ENCODE data around the gene EVC2.

Gene EVC2

DNA sequence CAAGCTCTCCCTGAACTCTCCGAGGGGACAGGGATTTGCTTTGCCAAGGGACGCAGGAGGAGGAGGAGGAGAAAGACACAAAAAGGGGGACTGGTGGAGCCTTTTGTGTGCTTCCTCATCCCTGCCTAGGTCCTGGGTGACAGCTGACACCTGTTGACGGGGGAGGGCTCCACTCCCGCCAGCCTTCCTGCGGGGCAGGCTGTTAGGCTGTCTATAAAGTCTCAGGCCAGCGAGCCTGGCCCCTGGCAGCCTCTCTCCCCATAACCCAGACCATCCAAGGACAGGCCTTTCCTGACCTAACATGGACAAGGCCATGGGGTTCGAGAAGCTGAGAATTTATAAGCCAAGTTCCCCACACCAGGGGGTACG is 832 bp upstream of the EVC2 start:
- H3K4me3 ChIP-seq (ENCODE audit: low read depth, low read length): peak overlapping the region; percentile 61
- no peak for DNase-seq (ENCODE audit: low read depth)
- TF ChIP-seq, protein P1, sequence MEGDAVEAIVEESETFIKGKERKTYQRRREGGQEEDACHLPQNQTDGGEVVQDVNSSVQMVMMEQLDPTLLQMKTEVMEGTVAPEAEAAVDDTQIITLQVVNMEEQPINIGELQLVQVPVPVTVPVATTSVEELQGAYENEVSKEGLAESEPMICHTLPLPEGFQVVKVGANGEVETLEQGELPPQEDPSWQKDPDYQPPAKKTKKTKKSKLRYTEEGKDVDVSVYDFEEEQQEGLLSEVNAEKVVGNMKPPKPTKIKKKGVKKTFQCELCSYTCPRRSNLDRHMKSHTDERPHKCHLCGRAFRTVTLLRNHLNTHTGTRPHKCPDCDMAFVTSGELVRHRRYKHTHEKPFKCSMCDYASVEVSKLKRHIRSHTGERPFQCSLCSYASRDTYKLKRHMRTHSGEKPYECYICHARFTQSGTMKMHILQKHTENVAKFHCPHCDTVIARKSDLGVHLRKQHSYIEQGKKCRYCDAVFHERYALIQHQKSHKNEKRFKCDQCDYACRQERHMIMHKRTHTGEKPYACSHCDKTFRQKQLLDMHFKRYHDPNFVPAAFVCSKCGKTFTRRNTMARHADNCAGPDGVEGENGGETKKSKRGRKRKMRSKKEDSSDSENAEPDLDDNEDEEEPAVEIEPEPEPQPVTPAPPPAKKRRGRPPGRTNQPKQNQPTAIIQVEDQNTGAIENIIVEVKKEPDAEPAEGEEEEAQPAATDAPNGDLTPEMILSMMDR (IDR thresholded peaks at IDR 0.05; ENCODE audit: low read depth, low read length, missing control alignments): no peak

DNA sequence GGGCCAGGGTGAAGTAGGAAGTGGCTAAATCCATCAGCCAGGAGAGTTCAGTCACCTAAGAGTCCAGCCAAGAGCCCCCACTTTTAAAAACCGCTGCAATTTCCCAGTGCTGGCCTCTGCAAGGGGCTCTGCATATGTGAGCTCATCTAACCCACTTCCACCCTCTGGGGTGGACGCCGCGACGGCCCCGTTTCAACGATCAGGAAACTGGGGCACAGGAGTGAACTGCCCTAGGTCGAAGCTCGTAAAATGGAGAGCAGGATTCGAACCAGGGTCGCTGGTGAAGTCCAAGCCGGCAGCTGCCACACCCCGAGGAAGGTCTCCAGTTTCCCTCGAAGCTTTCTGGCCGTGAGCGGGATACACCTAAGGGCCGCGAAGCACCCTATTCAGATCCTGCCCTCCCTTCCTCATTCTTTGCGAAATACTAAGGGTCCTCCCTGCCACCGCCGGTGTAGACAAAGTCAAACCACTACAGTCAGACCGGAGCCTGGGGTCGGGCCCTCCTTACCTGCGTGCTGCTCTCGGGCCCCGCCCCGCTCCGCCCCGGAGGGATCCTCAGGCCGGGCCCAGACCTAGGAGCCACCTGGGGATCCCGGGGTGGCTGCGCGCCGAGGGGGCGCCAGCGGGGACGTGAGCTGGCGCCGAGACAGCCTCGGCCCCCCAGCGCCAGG is 446 bp downstream of the EVC2 start:
- H3K4me3 ChIP-seq (ENCODE audit: low read depth, low read length): peak overlapping the region; percentile 61
- TF ChIP-seq, protein P1 (IDR thresholded peaks at IDR 0.05; ENCODE audit: low read depth, low read length, missing control alignments): no peak
- DNase-seq (ENCODE audit: low read depth): no peak

DNA sequence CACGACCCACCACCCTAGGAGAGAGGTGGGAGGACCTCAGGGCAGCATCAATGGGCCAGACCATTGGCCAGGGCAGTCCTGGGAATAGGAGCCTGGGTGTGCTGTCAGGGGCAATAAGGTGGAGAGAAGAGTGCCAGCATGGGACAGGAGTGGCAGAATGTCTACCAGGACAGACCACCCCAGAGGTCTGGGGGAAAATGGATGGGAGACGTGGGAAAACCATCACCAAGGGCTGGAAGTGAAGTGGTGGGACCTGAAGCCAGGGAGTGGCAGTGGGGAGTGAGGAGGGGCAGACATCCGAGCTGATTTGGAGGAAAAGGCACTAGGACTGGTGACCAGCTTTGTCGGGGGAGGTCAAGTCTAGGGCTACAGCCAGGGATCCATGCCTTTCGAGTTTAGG is 993 bp downstream of the EVC2 start:
- no peak for DNase-seq (ENCODE audit: low read depth)
- TF ChIP-seq, protein P1 (IDR thresholded peaks at IDR 0.05; ENCODE audit: low read depth, low read length, missing control alignments): no peak
- H3K4me3 ChIP-seq (ENCODE audit: low read depth, low read length): peak overlapping the region; percentile 61

DNA sequence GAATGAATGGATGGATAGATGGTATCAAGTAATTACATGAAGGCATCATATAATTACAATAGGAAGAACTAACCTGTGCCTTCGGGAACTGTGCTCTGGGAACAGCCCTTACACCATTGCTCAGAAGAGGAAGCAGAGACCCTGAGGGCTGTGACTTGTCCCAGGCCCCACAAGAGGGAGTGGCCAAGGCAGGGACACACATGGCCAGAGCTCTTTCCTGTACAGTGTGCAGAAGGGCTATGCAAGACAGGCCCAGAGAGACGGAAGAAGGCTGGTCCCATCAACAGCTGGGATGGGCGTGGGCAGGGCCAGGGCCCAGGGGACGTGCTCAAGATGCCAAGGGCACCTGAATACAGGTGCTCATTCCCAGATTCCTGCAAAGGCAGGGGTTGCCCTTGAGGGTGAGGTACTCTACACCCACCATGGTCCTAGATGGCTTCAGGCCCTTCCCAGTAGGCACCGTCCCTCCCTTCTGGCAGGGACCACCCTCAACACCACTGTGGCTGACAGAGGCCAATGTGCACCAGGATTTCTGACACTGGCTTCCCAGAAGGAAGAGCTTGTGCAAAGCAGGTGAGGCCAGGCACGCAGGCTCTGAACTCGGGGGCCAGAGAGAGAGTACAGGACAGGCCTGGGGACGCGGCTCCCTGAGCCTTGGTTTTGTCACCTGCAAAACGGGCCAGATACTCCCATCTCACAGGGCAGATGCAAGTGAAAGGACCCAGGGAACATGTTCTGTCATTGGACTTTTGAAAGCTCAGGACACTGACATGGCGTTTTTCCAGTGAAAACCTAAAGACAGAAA is 1.7 kb downstream of the EVC2 start:
- DNase-seq (ENCODE audit: low read depth): no peak
- H3K4me3 ChIP-seq (ENCODE audit: low read depth, low read length): peak overlapping the region; percentile 61; the same call in 1 of the 2 replicates
- TF ChIP-seq, protein P1 (IDR thresholded peaks at IDR 0.05; ENCODE audit: low read depth, low read length, missing control alignments): no peak

DNA sequence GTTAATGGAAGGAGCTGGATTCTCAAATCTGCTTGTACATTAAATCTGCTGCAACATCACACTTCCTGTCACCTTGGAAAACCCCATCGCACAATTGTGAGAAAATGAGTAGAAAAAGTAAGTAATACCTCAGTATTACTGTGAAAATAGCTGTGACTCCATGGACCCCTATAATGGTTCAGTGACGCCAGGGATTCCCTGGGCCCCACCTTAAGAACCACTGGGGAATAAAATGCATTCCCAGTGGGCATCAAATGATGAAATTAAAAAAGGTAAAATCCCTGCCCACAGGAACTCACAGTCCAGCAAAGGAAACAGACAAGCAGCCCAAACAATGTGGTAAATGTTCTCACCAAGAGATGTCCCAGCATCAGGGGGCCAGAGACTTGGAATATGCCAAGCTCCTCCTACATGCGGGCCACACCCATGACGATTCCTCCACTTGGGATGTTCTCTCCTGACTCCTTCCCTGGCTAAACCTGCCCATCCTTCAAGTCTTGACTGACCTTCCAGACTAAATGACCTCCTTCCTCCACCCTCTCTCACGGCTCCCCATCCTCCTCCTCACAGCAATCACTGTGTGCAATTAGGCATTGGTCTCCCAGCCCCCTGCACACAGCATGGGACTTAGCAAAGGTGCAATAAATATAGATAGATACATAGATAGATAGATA is 2.6 kb downstream of the EVC2 start:
- DNase-seq (ENCODE audit: low read depth): no peak
- TF ChIP-seq, protein P1 (IDR thresholded peaks at IDR 0.05; ENCODE audit: low read depth, low read length, missing control alignments): no peak
- no peak overlapping the region for H3K4me3 ChIP-seq (ENCODE audit: low read depth, low read length)

DNA sequence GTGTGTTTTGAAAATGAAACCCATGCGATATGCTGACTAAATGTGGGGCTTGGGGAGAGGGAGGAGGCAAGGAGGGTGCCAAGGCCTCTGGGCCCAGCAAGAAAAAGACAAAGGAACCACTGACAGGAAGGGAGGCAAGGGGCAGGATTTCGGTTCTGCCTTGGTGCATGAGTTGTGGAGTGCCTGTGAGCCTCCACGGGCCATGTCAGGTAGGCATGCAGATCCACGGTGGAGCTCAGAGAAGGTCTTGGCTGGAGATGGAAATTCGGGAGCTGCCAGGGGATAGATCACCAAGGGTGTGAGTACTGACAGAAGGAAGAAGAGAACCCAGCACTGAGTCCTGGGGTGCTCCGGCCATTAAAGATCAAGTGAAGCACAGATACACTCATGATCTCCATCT is 4.1 kb downstream of the EVC2 start:
- no peak overlapping the region for H3K4me3 ChIP-seq (ENCODE audit: low read depth, low read length)
- TF ChIP-seq, protein P1 (IDR thresholded peaks at IDR 0.05; ENCODE audit: low read depth, low read length, missing control alignments): no peak
- DNase-seq (ENCODE audit: low read depth): no peak
